ENCODE data around the gene CIC. TPM values are rescaled to one million over a fixed set of nuclear protein-coding genes. Genes with fewer than 3 reads are reported as not detected.

The CIC gene
- total RNA-seq, 2 donors from 2014 or later, result 47.8 to 54.6 TPM

- H3K4me1 ChIP-seq, result no peaks in the 10 kb centered on the region
- no peaks in the 10 kb centered on the region for H3K36me3 ChIP-seq
- H3K27ac ChIP-seq, result no peak overlapping the region
- no peak for TF ChIP-seq CTCF (IDR thresholded peaks at IDR 0.05)
- no peaks in the 10 kb centered on the region for H3K27me3 ChIP-seq
- H3K4me3 ChIP-seq, result no peak overlapping the region
- H3K9me3 ChIP-seq, result no peaks in the 10 kb centered on the region
- intact Hi-C loops (cut with DNase I), result no loop called here
- no peak overlapping the region for H3K9ac ChIP-seq (ENCODE audit: low read depth in 2 of 2, low read length in 2 of 2)
- no peak for DNase-seq
Measured at GRCh38 chr19:42230571-42230970, 38.5 kb upstream of the CIC start.

- Histone ChIP-seq H3K4me3 (no peak overlapping the region), H3K27me3 (no peaks in the 10 kb centered on the region), H3K4me1 (no peaks in the 10 kb centered on the region), H3K9ac (ENCODE audit: low read depth in 2 of 2, low read length in 2 of 2) (no peak overlapping the region), H3K36me3 (no peaks in the 10 kb centered on the region), H3K9me3 (no peaks in the 10 kb centered on the region), H3K27ac (no peak overlapping the region)
- DNase-seq, result no peak
- no peak for TF ChIP-seq CTCF (IDR thresholded peaks at IDR 0.05)
- intact Hi-C loops (cut with DNase I), result no loop called here
Measured at GRCh38 chr19:42232435-42232834, 36.6 kb upstream of the CIC start.

GRCh38 chr19:42233106-42233505, 35.9 kb upstream of the CIC start:
- no peak for DNase-seq
- no peak for TF ChIP-seq CTCF (IDR thresholded peaks at IDR 0.05)
- intact Hi-C loops (cut with DNase I), result no loop called here
- Histone ChIP-seq H3K9me3 (no peaks in the 10 kb centered on the region), H3K9ac (ENCODE audit: low read depth in 2 of 2, low read length in 2 of 2) (peak overlapping the region in 1 of 2 donors; percentile 19), H3K27ac (no peak overlapping the region), H3K27me3 (no peaks in the 10 kb centered on the region), H3K36me3 (no peaks in the 10 kb centered on the region), H3K4me1 (no peaks in the 10 kb centered on the region), H3K4me3 (no peak overlapping the region)

GRCh38 chr19:42233678-42234292, 35.3 kb upstream of the CIC start:
- no peaks in the 10 kb centered on the region for H3K27me3 ChIP-seq
- DNase-seq, result no peak
- peak overlapping the region in 1 of 2 donors; percentile 26 for H3K9ac ChIP-seq (ENCODE audit: low read depth in 2 of 2, low read length in 2 of 2)
- H3K9me3 ChIP-seq, result no peaks in the 10 kb centered on the region
- intact Hi-C loops (cut with DNase I), result no loop called here
- H3K36me3 ChIP-seq, result no peaks in the 10 kb centered on the region
- TF ChIP-seq CTCF (IDR thresholded peaks at IDR 0.05), result no peak
- H3K4me3 ChIP-seq, result no peak overlapping the region
- no peaks in the 10 kb centered on the region for H3K4me1 ChIP-seq
- H3K27ac ChIP-seq, result peak overlapping the region; percentile 12

- Histone ChIP-seq H3K27me3 (no peaks in the 10 kb centered on the region), H3K9ac (ENCODE audit: low read depth in 2 of 2, low read length in 2 of 2) (no peak overlapping the region), H3K27ac (no peak overlapping the region), H3K4me1 (no peaks in the 10 kb centered on the region), H3K9me3 (no peaks in the 10 kb centered on the region), H3K36me3 (no peaks in the 10 kb centered on the region), H3K4me3 (no peak overlapping the region)
- intact Hi-C loops (cut with DNase I), result no loop called here
- no peak for DNase-seq
- no peak for TF ChIP-seq CTCF (IDR thresholded peaks at IDR 0.05)
Measured at GRCh38 chr19:42234364-42234763, 34.7 kb upstream of the CIC start.
